Activated T-helper 9 cell treated with anti-CD3 and anti-CD28 coated beads, Interleukin-2, amount 50 U/mL, for 16 hours (primary cell): ENCODE results near the gene ANKFN1.

ENCODE experiments used
- DNase-seq: peaks from one replicate; pipeline ENCODE4 v3.0.0-alpha.2; 2020; ENCODE audit warnings: low read depth

ANKFN1 gene, protein sequence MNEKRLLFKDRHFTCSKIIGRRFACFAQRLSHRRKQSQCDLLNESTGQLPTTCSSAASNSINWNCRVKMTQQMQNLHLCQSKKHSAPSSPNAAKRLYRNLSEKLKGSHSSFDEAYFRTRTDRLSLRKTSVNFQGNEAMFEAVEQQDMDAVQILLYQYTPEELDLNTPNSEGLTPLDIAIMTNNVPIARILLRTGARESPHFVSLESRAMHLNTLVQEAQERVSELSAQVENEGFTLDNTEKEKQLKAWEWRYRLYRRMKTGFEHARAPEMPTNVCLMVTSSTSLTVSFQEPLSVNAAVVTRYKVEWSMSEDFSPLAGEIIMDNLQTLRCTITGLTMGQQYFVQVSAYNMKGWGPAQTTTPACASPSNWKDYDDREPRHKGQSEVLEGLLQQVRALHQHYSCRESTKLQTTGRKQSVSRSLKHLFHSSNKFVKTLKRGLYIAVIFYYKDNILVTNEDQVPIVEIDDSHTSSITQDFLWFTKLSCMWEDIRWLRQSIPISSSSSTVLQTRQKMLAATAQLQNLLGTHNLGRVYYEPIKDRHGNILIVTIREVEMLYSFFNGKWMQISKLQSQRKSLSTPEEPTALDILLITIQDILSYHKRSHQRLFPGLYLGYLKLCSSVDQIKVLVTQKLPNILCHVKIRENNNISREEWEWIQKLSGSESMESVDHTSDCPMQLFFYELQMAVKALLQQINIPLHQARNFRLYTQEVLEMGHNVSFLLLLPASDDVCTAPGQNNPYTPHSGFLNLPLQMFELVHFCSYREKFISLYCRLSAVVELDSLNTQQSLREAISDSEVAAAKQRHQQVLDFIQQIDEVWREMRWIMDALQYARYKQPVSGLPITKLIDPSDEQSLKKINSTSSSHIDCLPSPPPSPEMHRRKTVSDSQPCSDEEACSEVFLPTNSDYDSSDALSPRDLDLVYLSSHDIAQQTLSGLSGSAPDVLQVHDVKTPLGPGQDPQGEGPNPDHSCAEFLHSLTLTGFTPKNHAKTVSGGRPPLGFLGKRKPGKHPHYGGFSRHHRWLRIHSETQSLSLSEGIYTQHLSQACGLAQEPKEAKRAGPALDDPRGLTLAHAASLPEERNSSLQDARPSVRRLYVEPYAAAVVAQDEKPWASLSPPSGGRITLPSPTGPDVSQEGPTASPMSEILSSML

DNA sequence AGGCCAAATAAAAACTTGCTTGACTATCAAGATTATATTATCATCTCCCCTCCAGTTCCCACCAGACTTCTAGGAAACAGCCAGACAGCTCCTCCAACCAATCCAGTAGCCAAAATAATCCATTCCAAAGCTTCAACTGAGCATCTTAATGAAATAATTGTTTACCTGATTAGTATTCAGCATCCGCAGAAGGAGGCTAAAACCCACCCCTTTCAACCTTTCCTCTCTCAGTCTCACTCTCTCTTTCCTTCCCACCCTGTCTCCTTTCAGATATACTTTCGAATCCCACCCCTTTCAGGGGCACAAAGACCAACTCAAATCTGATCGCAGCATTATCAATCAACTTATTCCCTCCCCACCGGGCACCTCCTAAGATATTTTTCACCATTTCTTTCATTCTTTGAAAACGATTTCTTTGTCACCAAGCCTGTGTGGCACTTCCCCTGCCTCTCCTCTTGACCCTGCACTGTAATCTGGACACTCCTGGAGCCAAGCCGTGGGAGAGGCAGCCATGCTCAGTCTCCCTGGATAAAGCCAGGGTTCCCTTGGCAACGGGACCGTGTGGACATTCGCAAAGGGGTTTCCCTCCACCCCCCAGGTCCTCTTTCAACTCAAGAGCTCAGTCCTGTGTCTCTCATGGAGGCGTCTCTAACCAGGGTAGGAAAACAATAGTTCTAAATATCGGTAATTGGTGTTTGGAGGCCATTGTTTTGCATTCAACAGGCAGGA lies at the start of gene ANKFN1:
Gene ANKFN1 (plus strand): TSS at position 602 of the 729 bp plus-strand sequence. CDS start 59,193 bp downstream, outside the sequence.
- DNase-seq = no peak

- DNase-seq = no peak
Observed at GRCh38 chr17:56108811-56109284, 44.4 kb upstream of the ANKFN1 start.

DNA sequence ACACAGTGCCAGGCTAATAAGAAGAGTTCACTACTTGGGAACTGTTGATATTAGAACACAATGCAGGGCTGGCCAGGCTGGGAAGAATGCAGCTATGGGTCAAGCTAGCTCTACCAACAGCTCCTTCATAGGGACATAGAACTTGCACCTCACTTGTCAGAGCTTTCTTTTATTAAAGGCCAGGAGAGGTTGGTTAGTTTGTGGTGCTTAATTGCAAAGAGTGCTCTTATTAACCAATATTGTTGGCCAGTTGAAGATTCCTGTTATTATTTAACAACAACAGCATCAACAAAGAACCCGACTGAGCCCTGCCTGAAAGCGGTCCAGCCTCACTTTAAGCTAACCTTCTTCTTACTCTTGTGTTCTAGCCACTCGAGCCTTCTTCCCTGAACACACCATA lies 43.4 kb upstream of the ANKFN1 start:
- no peak for DNase-seq

DNA sequence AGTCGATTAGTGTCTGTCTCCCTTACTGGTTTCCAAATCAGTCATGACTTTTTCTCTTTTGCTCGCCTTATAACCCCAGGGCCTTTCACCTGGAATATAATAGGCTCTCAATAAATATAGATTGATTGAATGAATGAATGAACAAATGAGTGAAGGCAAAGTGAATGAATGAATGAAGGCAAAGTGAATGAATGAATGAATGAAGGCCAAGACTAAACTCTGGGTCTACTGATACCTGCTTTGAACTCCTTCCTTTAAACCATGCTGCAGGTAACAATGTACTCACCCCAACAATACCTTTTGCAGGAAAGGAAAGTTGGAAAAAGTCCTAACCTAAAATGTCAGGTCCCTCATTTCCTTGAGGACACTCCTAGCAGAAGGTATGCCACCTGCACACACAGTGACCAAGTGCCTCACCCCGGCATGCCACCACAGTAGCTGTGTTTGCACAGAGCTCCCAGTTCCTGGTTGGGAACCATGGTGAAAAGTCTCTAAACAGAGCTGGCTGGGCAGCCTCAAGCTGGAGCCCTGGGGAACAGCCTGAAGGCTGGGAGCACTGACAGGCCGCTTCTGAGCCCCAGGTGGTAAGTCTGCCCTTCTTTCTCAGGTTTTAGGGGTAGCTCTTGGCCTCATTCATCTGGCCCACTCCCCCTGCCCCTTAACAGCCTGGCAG lies 42.7 kb upstream of the ANKFN1 start:
- DNase-seq = no peak

DNA sequence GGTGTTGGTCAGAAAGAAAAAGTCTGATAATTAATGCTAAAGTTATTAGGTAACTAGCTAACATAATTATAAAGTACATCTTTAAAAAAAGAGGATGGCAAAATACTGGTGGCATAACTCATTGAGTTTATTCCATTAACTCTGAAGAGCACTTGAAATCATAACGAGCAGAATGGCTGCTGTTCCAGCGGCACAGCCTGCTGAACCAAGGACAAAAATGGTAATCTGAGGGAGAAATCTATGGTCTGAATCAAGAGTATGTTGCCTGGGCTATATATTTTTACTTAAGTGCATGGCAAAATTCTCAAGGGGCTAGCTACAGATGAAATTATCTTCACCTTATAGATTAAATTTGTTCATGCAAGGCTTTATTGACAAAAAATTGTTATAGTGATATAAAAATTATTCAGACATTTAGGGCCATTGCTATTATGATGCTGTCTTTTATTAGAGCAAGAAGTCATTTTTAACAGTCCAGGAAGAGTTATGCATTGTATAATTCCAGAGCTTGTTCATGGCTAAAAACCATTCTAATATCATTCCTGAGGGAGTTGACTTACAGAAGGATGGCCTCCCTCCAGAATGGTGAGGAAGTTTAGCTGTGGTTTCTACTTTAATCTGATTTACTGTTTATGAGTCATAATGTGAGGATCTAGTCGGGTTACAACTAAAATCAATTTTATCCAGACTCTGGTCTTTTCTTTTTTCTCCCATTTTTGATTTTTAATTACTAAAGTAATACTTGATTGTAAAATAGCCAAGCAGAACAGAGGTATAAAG lies 41.4 kb upstream of the ANKFN1 start:
- no peak for DNase-seq

DNA sequence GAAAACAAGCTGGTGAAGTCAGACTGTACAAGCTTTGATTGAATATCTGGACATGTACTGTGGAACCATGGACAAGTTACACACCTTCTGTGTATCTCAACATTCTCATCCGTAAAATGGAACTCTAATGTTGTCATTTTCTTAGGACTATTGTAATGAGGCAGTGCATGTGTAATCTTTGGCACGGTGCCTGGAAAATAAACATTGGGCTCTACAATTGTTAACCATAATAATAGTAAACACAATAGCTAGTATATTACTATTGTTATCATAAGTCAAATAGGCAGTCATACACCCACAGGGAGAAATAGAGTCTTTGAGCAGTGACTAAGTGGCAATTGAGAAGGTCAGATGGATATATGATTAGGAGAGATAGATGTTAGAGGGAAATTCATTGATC lies 39.8 kb upstream of the ANKFN1 start:
- DNase-seq = no peak

- no peak for DNase-seq
Observed at GRCh38 chr17:56114469-56114868, 38.8 kb upstream of the ANKFN1 start.

DNA sequence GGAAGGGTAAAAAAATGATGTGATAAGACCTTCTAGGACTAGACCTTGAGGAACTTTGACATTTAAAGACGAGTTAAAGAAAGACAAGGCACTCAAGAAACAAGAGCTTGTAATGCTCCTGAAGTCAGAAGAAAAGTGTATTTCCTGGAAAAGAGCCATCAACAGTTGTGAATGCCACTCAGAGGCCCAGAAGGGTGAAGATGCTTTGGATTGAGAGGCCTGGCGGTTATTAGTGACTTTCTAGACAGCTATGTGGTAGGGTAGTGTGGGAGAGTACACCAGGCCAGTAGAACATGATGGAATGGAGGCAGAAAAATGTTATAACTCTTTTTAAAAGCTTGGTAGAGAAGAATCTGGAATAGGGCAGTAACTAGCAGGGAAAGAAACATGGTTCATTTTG lies 34.1 kb upstream of the ANKFN1 start:
- DNase-seq = no peak

- DNase-seq = no peak
Observed at GRCh38 chr17:56119936-56120335, 33.3 kb upstream of the ANKFN1 start.

- DNase-seq = no peak
Observed at GRCh38 chr17:56121191-56122051, 31.9 kb upstream of the ANKFN1 start.

- DNase-seq = no peak
Observed at GRCh38 chr17:56125830-56126819, 27.1 kb upstream of the ANKFN1 start.

DNA sequence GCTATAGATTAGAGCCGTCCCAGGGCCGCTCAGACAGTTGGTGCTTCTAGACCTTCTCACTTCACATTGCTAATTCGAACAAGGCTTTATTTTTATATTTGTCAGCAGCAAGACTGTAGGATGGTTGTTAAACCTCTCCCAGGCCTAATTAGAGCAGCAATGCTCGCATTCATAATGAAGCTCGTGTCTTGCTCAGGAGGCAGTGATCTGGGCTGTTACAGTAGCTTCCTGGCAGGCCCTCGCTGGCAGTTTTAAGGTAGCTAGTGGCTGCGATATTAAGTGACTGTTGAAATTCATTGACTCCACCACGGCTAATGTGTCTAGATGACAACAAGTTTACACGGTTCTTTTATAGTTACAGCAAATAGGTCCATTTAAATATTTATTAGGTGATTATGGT lies 23.2 kb upstream of the ANKFN1 start:
- DNase-seq = no peak

DNA sequence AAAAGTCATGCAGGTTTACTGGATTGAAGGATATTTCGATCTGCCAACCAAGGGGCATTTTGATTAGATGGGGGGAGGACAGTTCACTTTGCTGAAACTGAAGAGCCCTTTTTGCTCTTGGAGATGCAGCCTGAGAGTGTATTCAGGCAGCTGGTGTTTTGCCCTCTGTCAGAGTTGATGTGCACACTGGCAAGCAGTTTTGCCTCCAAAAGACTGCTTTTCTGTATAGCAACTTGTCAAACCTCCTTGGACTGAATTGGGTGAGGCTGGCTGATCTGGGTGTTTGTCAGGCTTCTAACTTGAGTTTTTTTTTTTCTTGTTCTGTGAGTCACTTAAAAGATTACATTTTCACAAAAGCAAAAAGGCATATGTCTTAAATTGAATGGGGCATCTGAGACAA lies 22.6 kb upstream of the ANKFN1 start:
- no peak for DNase-seq

DNA sequence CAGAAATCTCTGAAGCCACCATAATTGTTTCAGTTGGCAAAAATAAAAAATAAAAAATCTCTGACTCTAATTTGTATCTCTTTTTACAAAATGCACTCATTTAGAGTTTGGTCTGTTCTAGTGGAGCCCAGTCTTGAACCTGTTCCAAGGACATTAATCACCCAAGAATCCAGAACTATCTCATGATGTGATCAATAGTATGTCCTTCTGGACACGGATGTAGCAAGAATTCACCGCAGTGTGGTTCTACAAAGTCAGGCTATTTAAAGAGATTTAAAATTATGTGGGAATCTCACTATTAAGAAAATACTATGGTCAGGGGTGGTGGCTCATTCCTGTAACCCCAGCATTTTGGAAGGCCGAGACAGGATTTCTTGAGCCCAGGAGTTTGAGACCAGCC lies 21.8 kb upstream of the ANKFN1 start:
- DNase-seq = no peak

- no peak for DNase-seq
Observed at GRCh38 chr17:56136301-56136700, 17.0 kb upstream of the ANKFN1 start.

- no peak for DNase-seq
Observed at GRCh38 chr17:56141046-56141839, 12.0 kb upstream of the ANKFN1 start.

GRCh38 chr17:56142325-56142724 lies 10.9 kb upstream of the ANKFN1 start:
- DNase-seq = no peak
